Measurements from ENCODE around the gene PLEKHH1. TPM values are rescaled to one million over a fixed set of nuclear protein-coding genes. Genes with fewer than 3 reads are reported as not detected.

PLEKHH1 gene
- total RNA-seq, 1 experiment from 2014 or later = 6.7 TPM

DNA sequence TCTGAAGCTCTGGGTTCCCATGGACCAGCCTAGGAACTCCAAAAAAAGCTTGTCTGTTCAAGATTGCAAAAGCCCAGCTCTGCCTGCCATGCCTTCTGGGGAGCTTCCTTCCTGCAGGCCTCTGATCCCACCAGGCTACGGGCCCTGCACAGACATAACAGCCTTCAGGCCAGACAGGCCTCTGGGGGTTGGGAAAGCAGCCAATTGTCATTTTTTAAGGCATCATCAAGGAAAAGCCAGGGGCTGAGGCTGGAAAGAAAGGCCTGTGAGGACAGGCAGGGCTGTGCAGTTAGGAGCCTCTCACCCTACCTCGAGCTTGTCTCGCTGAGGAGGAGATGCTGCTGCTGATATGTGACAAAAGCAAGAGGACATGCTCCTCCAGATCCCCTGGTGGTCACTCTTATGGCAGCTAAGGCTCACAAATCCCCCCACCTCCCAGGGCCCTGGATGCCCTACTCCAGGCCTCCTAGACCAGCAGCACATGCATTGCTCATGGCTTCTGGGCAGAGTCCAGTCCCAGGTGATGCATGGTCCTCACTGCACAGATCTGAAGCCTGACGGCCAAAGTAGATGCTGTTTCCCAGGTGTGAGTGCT lies 47.5 kb upstream of the PLEKHH1 start:
- CTCF ChIA-PET = no interaction called here
- Histone ChIP-seq H3K4me1 (ENCODE audit: control insufficient read depth, insufficient read depth, low read length) (no peaks in the 10 kb centered on the region), H3K27me3 (ENCODE audit: control insufficient read depth, insufficient read depth, low read length) (no peaks in the 10 kb centered on the region), H3K9me3 (ENCODE audit: control insufficient read depth, insufficient read depth, low read depth, low read length) (no peaks in the 10 kb centered on the region), H3K27ac (ENCODE audit: low read length) (no peak overlapping the region), H3K4me3 (ENCODE audit: low read depth in 2 of 2, low read length in 2 of 2) (no peak overlapping the region), H3K36me3 (ENCODE audit: control insufficient read depth, insufficient read depth, low read length) (no peaks in the 10 kb centered on the region)
- no TSS peak for BruUV-seq (replicated peaks)
- in situ Hi-C loops (cut with HindIII; ENCODE audit: low pct_unique_long_range_greater_than_20kb, low sequenced_read_pairs) (no loop called here), intact Hi-C loops (cut with micrococcal nuclease; ENCODE audit: unreplicated experiment) (no loop called here)
- ATAC-seq (no peak; the same call in 1 of the 2 replicates), DNase-seq (ENCODE audit: low read depth, low spot score) (no peak)
- POLR2A ChIA-PET = no interaction called here
- TF ChIP-seq, protein P1, sequence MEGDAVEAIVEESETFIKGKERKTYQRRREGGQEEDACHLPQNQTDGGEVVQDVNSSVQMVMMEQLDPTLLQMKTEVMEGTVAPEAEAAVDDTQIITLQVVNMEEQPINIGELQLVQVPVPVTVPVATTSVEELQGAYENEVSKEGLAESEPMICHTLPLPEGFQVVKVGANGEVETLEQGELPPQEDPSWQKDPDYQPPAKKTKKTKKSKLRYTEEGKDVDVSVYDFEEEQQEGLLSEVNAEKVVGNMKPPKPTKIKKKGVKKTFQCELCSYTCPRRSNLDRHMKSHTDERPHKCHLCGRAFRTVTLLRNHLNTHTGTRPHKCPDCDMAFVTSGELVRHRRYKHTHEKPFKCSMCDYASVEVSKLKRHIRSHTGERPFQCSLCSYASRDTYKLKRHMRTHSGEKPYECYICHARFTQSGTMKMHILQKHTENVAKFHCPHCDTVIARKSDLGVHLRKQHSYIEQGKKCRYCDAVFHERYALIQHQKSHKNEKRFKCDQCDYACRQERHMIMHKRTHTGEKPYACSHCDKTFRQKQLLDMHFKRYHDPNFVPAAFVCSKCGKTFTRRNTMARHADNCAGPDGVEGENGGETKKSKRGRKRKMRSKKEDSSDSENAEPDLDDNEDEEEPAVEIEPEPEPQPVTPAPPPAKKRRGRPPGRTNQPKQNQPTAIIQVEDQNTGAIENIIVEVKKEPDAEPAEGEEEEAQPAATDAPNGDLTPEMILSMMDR (IDR thresholded peaks at IDR 0.05) = no peak
- TF ChIP-seq POLR2AphosphoS5 (IDR thresholded peaks at IDR 0.05; ENCODE audit: low read depth, low read length) (no peak), TCF7L2 (IDR thresholded peaks at IDR 0.05; ENCODE audit: low read depth, low read length) (no peak), SIN3A (IDR thresholded peaks at IDR 0.05; ENCODE audit: borderline replicate concordance, insufficient read depth, low read depth, low read length) (no peak)
- TF ChIP-seq, protein P2, sequence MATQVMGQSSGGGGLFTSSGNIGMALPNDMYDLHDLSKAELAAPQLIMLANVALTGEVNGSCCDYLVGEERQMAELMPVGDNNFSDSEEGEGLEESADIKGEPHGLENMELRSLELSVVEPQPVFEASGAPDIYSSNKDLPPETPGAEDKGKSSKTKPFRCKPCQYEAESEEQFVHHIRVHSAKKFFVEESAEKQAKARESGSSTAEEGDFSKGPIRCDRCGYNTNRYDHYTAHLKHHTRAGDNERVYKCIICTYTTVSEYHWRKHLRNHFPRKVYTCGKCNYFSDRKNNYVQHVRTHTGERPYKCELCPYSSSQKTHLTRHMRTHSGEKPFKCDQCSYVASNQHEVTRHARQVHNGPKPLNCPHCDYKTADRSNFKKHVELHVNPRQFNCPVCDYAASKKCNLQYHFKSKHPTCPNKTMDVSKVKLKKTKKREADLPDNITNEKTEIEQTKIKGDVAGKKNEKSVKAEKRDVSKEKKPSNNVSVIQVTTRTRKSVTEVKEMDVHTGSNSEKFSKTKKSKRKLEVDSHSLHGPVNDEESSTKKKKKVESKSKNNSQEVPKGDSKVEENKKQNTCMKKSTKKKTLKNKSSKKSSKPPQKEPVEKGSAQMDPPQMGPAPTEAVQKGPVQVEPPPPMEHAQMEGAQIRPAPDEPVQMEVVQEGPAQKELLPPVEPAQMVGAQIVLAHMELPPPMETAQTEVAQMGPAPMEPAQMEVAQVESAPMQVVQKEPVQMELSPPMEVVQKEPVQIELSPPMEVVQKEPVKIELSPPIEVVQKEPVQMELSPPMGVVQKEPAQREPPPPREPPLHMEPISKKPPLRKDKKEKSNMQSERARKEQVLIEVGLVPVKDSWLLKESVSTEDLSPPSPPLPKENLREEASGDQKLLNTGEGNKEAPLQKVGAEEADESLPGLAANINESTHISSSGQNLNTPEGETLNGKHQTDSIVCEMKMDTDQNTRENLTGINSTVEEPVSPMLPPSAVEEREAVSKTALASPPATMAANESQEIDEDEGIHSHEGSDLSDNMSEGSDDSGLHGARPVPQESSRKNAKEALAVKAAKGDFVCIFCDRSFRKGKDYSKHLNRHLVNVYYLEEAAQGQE (IDR thresholded peaks at IDR 0.05; ENCODE audit: insufficient read depth in 1 of 2, low read depth in 2 of 2, low read length in 1 of 2) = no peak

DNA sequence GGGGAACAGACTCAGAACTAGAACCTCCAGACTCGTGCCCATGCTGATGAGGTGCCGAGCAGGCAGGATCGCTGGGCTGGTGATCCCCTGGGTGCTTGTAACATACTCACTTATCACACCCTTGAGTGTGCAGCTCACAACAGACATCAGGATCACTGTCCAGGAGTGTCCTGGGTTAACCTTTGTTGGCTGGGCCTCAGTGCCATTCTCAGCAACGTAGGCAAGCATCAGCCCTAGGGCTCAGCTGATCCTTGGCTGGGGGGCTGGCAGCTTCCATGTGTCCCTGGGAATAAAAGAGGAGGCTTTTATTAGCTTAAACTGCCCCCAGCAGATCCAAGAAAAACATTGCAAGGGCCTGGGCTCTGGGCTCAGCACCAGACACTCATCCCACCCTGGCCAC lies 46.2 kb upstream of the PLEKHH1 start:
- no peak overlapping the region for H3K4me3 ChIP-seq (ENCODE audit: low read depth in 2 of 2, low read length in 2 of 2)
- no TSS peak for BruUV-seq (replicated peaks)
- DNase-seq (ENCODE audit: low read depth, low spot score) = no peak
- ChIA-PET POLR2A (no interaction called here), CTCF (interaction anchor here (1.1 kb wide), 1 partner anchor 40 kb away, joined by 3 read pairs; no protein-coding TSS in a partner anchor)
- H3K36me3 ChIP-seq (ENCODE audit: control insufficient read depth, insufficient read depth, low read length) = no peaks in the 10 kb centered on the region
- TF ChIP-seq POLR2AphosphoS5 (IDR thresholded peaks at IDR 0.05; ENCODE audit: low read depth, low read length) (no peak), TCF7L2 (IDR thresholded peaks at IDR 0.05; ENCODE audit: low read depth, low read length) (no peak), SIN3A (IDR thresholded peaks at IDR 0.05; ENCODE audit: borderline replicate concordance, insufficient read depth, low read depth, low read length) (no peak)
- TF ChIP-seq, protein P2 (IDR thresholded peaks at IDR 0.05; ENCODE audit: insufficient read depth in 1 of 2, low read depth in 2 of 2, low read length in 1 of 2) = no peak
- TF ChIP-seq, protein P1 (IDR thresholded peaks at IDR 0.05) = no peak
- no peak for ATAC-seq
- no peaks in the 10 kb centered on the region for H3K9me3 ChIP-seq (ENCODE audit: control insufficient read depth, insufficient read depth, low read depth, low read length)
- in situ Hi-C loops (cut with HindIII; ENCODE audit: low pct_unique_long_range_greater_than_20kb, low sequenced_read_pairs) (no loop called here), intact Hi-C loops (cut with micrococcal nuclease; ENCODE audit: unreplicated experiment) (no loop called here)
- no peaks in the 10 kb centered on the region for H3K4me1 ChIP-seq (ENCODE audit: control insufficient read depth, insufficient read depth, low read length)
- no peak overlapping the region for H3K27ac ChIP-seq (ENCODE audit: low read length)
- H3K27me3 ChIP-seq (ENCODE audit: control insufficient read depth, insufficient read depth, low read length) = no peaks in the 10 kb centered on the region

Data from Panc1 (cell line).